Cardiac fibroblast (primary cell): ENCODE measurements around the gene SCAANT1.

ENCODE experiments used
- DNase-seq, 2 donors: peaks; one replicate each; pipeline versions ENCODE4 v3.0.0 to v3.0.0-alpha.2; 2010; ENCODE audit warnings: low read depth in 2 of 2
- H3K4me3 ChIP-seq, 2 donors: replicated peaks in 1 of 2; 1 replicate in 1 of 2; 2 replicates in 1 of 2; pipeline ENCODE4 v1.5.1; 2011; ENCODE audit warnings: low read depth in 2 of 2, low read length in 2 of 2, mild to moderate bottlenecking in 2 of 2, moderate library complexity in 1 of 2
- CTCF ChIP-seq: IDR thresholded peaks from one replicate; pipeline ENCODE4 v1.5.1; 2011; ENCODE audit warnings: low read depth, mild to moderate bottlenecking, low read length, inconsistent platforms

Gene SCAANT1

GRCh38 chr3:63922491-63923199 lies 10.5 kb upstream of the SCAANT1 start:
- DNase-seq: no peak
- no peak overlapping the region for H3K4me3 ChIP-seq
- no peak for TF ChIP-seq CTCF

GRCh38 chr3:63921741-63922482 lies 9.7 kb upstream of the SCAANT1 start:
- H3K4me3 ChIP-seq: no peak overlapping the region
- DNase-seq: no peak
- TF ChIP-seq CTCF: no peak

GRCh38 chr3:63920001-63920400 lies 7.8 kb upstream of the SCAANT1 start:
- DNase-seq: no peak
- H3K4me3 ChIP-seq: no peak overlapping the region
- no peak for TF ChIP-seq CTCF

- H3K4me3 ChIP-seq: no peak overlapping the region
- TF ChIP-seq CTCF: no peak
- DNase-seq: peak in 1 of 2 donors; percentile 52
Observed at GRCh38 chr3:63918321-63918720, 6.1 kb upstream of the SCAANT1 start.

- TF ChIP-seq CTCF: no peak
- no peak overlapping the region for H3K4me3 ChIP-seq
- DNase-seq: peak; percentile 41 to 83
Observed at GRCh38 chr3:63914312-63914711, 2.1 kb upstream of the SCAANT1 start.

- TF ChIP-seq CTCF: no peak
- peak overlapping the region; percentile 62 to 68 for H3K4me3 ChIP-seq
- peak; percentile 56 to 80 for DNase-seq
Observed at GRCh38 chr3:63912768-63913588, 795 bp upstream of the SCAANT1 start.
